NCI-H1436 treated with DMSO at 0.1 percent for 48 hours (cell line): ENCODE data around the gene GSAP.
"Not testable (repeated sequence)": the region's sequence is repeated elsewhere in the genome, so short reads cannot be mapped to it uniquely, and the experiment has no call there.

ENCODE experiments used
- DNase-seq: peaks from one replicate; lab custom pipeline; 2025; lab: John Stamatoyannopoulos, UW

The GSAP gene

DNA sequence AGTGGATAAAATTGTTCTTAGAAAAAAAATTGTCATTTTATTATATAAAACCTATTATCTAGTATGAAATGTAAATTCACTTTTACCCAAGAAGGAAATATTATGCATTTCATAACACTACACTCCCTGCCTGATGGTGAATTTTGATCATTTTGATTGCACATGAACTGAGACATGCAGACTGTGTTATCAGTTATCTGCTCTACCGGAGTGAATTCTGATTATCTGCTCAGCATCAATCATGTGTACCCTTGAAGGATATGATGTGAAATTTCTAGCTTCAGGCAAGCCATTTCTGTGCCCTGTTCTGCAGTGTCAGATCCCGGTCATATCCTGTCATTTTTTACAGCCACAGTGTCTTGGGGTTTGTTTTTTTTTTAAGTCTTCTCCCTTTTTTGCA lies 131.5 kb downstream of the GSAP start:
- no peak for DNase-seq

DNA sequence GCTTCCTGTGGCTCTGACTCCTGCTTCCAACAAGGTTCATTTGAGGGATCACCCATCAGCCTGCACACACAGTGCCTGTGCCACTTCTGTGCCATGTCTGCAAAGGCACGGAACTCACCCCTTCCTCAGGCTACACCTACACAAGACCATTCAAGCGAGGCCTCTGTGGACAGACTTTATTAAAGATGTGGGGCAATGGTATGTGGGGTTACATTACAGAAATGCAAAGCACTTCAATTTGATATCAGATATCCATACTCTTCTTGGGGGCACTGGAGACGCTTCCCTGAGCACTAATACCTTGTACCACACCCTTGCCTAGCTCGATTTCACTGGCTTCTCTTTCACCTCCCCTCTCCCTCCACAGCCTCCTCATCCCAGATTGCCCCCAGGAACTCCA lies 132.1 kb downstream of the GSAP start:
- DNase-seq, result no peak

DNA sequence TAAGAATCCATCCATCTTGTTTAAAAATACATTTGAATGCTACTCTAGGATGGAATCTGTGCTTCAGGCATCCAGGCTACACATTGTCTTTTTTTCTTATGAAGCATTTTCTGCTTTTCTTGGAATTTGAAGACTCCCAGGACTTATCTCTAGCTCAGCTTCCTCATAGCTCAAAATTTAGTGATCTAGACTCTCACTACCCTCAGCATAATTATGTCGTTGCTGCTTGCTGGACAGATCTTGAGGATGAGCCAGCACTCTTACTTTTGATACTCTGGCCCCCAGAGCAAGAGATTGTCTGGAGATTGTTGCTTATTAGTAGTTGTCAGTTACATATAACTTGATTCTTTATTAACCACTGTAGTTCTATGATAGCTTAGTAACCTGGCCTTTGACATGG lies 133.3 kb downstream of the GSAP start:
- DNase-seq, result no peak

DNA sequence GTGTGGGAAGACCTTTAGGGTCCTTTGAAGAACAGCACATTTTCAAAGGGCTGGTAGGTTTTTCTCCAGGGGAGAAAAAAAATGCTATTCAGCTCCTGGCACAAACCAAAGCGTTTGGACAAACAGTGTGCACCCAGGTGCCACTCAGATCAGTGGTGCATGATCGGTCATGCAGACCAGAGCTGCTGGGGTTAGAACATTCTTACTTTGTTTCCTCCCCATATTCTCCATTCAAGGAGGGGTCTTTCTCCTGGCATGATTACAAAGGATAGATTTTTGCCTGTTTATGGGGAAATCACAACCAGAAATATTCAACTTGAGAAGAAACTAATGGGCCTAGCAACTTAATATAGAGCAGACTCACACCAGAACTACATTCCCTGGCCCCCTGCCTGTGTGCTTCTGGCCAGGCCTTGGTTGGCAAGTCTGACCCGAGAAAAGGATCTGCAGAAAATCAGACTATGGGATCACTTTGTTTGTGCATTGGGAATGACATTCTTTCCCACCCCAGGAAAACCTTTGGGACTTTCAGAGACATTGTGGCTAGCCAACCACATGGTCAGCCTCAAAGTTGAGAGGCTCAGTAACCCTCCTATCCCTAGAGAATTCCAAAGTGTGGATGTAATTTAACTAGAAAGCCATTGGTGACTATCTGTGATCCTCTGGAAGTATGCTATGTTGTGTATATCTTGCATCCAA lies 134.2 kb downstream of the GSAP start:
- DNase-seq, result no peak

DNA sequence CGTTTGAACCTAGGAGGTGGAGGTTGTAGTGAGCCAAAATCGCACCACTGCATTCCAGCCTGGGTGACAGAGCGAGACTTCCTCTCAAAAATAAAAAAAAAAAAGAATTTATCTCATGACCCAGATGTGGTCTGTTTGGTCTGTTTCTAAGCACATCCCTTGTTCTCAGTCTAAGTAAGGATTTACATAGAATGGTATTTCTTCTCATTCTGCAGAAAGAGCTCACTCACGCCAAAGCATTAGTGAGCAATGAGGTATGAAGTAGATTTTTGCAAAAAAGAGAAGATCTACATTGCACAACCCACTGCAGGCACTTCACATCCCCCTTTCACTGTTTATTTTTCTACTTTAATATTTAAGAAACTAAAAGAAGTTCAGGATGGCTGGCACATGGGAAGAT lies 140.0 kb downstream of the GSAP start:
- no peak for DNase-seq

DNA sequence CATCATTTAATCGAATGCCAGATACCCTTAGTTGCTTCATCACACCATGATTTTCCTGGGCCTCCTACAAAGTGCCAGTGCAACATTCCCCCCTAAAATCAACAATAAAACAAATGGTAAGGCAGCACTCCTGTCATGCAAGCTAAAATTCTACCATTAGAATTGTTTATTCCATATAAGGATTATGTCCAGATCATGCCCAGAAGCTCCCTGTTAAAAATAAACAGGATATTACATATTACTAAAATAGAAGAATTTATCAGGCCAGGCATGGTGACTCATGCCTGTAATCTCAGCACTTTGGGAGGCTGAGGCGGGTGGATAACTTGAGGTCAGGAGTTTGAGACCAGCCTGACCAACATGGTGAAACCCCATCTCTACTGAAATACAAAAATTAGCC lies 140.5 kb downstream of the GSAP start:
- DNase-seq, result not testable (repeated sequence)

DNA sequence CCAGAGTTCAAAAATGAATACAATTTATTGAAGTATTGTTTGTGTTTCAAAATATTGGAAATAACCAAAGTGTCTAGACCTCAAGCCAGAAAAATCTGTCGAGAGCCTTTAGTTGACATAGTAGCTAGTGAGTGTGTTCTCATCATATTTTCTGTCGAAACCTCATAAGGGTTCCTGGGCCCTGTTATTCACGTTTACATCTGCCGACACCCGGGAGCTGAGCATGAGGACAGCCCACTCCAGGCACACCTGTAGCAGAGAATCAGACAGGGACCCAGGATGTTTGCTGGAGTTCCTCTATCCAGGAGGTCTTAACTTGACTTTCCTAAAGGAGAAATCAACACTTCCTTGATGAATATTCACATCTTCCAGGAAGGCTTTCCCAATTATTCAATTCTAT lies 144.4 kb downstream of the GSAP start:
- no peak for DNase-seq

DNA sequence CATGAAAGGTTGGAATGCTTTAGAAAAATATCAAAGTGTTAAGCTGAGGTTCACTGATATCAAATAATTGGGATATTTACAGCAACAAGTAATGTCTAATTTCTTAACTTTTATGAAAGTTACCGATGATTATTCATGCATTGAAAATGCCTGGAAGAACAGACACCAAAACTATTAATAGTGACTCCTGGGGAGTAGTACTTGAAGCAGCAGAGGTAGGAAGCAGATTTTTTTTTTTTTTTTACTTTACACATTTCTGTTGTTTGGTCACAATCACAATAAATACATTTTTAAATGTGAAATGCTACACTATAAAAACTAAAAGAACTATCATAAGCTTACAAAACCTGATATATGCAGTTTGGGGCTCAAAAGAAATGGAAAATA lies 146.1 kb downstream of the GSAP start:
- no peak for DNase-seq

DNA sequence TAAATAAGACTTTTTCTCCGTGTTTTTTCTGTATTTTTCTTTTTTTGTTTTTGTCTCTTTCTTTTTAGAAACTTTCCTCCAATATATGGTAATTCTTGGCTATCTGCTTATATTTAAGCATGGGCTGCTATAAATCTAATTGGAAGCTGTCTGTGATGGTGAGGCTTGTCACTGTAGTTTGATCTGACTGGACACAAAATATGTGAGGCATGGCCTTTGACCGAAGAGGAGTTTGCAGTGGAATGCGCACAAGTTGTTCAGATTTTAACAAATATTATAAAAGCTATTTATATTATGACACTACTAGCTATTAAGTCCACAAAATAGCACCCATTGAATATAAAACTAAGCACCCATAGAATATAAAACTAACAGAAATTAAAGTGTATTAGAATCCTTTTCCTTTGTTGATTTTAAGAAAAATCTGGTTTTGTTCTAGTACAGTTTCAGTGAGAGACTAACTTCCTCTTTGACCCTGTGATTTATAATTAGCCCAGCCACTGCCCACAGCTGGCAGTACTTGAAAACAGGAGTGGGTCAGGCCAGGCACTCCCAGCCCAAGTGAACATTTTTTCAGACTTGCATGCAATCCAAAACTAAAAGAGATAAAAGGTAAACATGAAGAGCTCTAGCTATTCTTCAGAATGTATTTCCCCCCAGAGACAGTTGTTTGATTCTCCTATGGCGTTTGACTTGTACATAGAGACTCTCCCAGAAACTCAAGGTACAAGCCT lies 146.6 kb downstream of the GSAP start:
- no peak for DNase-seq

DNA sequence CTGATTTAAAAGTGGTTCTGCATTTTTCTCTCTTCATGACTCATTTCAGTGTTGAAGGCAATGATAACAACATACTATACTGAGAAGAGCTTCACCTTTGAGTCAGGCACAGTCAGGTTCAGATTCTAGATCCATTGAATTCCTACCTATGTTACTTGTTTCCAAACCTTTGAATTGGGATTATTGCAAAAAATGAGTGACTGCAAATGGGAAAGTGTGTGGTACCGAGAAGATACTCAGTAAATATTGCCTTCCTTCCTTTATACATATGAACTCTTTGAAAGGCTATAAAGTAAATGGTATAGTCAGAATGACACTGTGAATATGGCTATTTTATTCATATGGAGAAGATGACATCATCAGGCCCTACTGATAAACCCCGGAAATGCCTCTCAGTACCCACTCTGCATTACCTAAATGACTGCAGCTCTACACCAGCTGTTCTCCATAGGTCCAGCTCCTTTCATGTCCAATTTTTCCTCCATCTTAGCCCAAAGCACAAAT lies 149.8 kb downstream of the GSAP start:
- no peak for DNase-seq

DNA sequence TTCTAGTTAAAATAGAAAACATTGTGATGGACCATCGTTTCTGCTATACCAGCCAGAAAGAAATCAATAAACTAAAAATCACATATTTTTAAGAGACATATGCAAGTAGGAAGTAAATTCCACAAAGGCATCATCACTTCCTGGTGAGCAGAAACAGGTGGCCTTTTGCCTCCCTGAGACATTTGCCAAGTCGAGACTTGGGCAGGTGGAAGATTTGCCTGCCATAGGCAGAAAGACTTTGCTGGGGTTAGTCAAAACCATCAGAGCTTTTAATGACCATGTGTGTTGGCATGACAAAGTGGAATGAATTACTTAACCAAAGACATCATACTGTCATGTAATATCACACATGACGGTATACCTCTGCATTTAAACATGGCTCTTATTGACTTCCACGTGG lies 150.5 kb downstream of the GSAP start:
- no peak for DNase-seq

DNA sequence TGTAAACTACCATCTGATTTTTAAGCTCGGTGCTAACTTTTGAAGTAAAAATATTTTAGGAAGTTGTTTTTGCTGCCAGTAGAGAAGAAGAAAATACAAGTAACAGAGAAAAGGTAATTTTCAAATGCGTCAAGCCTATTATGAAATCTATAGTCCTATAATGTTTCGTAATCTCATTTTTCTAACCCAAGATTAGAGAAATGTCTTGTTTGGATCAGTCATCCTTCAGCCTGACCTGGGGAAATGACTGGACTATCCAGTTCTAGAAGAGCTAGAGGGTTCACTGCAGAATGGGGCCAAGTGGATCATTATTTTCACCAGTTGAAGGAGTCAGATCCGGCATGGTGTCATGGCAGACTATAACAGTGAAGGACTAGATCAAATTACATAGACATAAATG lies 153.8 kb downstream of the GSAP start:
- DNase-seq, result no peak
